Measurements from ENCODE around the gene CBX5.

DNA sequence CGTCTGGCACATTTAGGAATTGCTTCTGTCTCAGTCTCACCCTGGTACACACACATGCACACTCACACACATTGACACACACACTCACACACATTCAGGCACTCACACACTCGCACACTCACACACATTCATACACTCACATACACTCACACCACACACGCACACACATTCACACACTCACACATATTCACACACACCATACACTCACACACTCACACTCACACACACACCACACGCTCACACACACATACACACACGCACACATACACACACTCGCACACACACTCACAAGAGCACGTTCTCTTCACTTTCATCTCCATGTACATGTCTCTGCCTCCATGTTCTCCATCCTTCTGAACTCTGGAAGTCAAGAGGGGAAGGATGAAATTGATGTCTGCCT lies 68.0 kb downstream of the CBX5 start:
- TF ChIP-seq FOXM1 (IDR thresholded peaks at IDR 0.05; ENCODE audit: low read depth) (no peak), FOXM1 (CRISPR knock-in tag; IDR thresholded peaks at IDR 0.05; ENCODE audit: low read depth) (no peak), CTCF (IDR thresholded peaks at IDR 0.05 in 2 of 3, conservative IDR thresholded peaks at IDR 0.05 in 1 of 3; ENCODE audit: insufficient read depth in 2 of 3, low read depth in 1 of 3, low read length in 3 of 3) (no peak), ZKSCAN8 (CRISPR knock-in tag; IDR thresholded peaks at IDR 0.05) (no peak), EZH2 (IDR thresholded peaks at IDR 0.05; ENCODE audit: borderline replicate concordance, low read depth, low read length) (no peak), ZBED1 (IDR thresholded peaks at IDR 0.05) (no peak), HDAC2 (IDR thresholded peaks at IDR 0.05) (no peak), GATAD2B (IDR thresholded peaks at IDR 0.05; ENCODE audit: borderline replicate concordance) (no peak)
- TF ChIP-seq, protein P1, sequence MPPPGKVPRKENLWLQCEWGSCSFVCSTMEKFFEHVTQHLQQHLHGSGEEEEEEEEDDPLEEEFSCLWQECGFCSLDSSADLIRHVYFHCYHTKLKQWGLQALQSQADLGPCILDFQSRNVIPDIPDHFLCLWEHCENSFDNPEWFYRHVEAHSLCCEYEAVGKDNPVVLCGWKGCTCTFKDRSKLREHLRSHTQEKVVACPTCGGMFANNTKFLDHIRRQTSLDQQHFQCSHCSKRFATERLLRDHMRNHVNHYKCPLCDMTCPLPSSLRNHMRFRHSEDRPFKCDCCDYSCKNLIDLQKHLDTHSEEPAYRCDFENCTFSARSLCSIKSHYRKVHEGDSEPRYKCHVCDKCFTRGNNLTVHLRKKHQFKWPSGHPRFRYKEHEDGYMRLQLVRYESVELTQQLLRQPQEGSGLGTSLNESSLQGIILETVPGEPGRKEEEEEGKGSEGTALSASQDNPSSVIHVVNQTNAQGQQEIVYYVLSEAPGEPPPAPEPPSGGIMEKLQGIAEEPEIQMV (tag; conservative IDR thresholded peaks at IDR 0.05; ENCODE audit: low read depth) = no peak
